GM23338 (cell line): ENCODE results near the gene CDH18. TPM values are rescaled to one million over a fixed set of nuclear protein-coding genes. Genes with fewer than 3 reads are reported as not detected.

Experiments
- ATAC-seq: fragments of 200-7000 bp; cut with Tn5 transposase; 3 replicates; pipeline ENCODE4 v1.9.1; 2020
- DNase-seq: peaks from one replicate; pipeline ENCODE4 v3.0.0-alpha.2; 2015; ENCODE audit warnings: low spot score
- H2AFZ ChIP-seq: fragments of 200-600 bp; sonication (generic); 2 replicates; pipeline ENCODE4 v1.8.0; 2016; ENCODE audit warnings: antibody characterized with exemption, mild to moderate bottlenecking, moderate library complexity
- H3F3A ChIP-seq: fragments of 200-600 bp; sonication (generic); replicated peaks from 2 replicates; pipeline ENCODE4 v1.8.0; 2017; ENCODE audit warnings: antibody characterized with exemption, mixed run types, low read depth
- H3K27ac ChIP-seq: fragments of 200-600 bp; sonication (generic); 2 replicates; pipeline ENCODE4 v1.6.1; 2016; ENCODE audit warnings: low read depth
- H3K27me3 ChIP-seq: fragments of 200-600 bp; sonication (generic); 2 replicates; pipeline ENCODE4 v1.8.0; 2016; ENCODE audit warnings: mild to moderate bottlenecking, mixed run types, moderate library complexity; ENCODE audit not compliant: insufficient read depth
- H3K36me3 ChIP-seq: fragments of 200-600 bp; sonication (generic); 2 replicates; pipeline ENCODE4 v1.8.0; 2016; ENCODE audit warnings: mild to moderate bottlenecking; ENCODE audit not compliant: insufficient read depth
- H3K4me1 ChIP-seq: fragments of 200-600 bp; sonication (generic); 2 replicates; pipeline ENCODE4 v1.8.0; 2016; ENCODE audit warnings: mild to moderate bottlenecking, moderate library complexity; ENCODE audit not compliant: insufficient read depth
- H3K4me2 ChIP-seq: fragments of 200-600 bp; sonication (generic); 2 replicates; pipeline ENCODE4 v1.7.1; 2017; ENCODE audit warnings: mixed run types
- H3K4me3 ChIP-seq: fragments of 200-600 bp; sonication (generic); 2 replicates; pipeline ENCODE4 v1.6.1; 2016; ENCODE audit warnings: mixed run types
- H3K79me2 ChIP-seq: fragments of 200-600 bp; sonication (generic); replicated peaks from 2 replicates; pipeline ENCODE4 v1.8.0; 2017; ENCODE audit warnings: mild to moderate bottlenecking; ENCODE audit not compliant: insufficient read depth
- H3K9me2 ChIP-seq: fragments of 200-600 bp; sonication (generic); 2 replicates; pipeline ENCODE4 v1.8.0; 2017; ENCODE audit not compliant: insufficient read depth
- H4K20me1 ChIP-seq: fragments of 200-600 bp; sonication (generic); replicated peaks from 2 replicates; pipeline ENCODE4 v1.8.0; 2017; ENCODE audit warnings: mild to moderate bottlenecking; ENCODE audit not compliant: insufficient read depth
- H3K27ac Mint-ChIP-seq: 2 replicates; pipeline ENCODE4 v1.8.0; 2020; ENCODE audit warnings: inconsistent platforms, mild to moderate bottlenecking, moderate library complexity, mixed read lengths
- H3K27me3 Mint-ChIP-seq: 3 replicates; pipeline ENCODE4 v1.8.0; 2022; ENCODE audit warnings: low read depth, mild to moderate bottlenecking, moderate library complexity, mixed read lengths, inconsistent platforms; ENCODE audit not compliant: insufficient read depth, poor library complexity
- H3K36me3 Mint-ChIP-seq: 3 replicates; pipeline ENCODE4 v1.8.0; 2021; ENCODE audit warnings: low read depth, mild to moderate bottlenecking, inconsistent platforms, moderate library complexity, mixed read lengths
- H3K4me1 Mint-ChIP-seq: 3 replicates; pipeline ENCODE4 v1.8.0; 2020; ENCODE audit warnings: mild to moderate bottlenecking, inconsistent platforms, mixed read lengths
- H3K4me3 Mint-ChIP-seq: 3 replicates; pipeline ENCODE4 v1.8.0; 2021; ENCODE audit warnings: moderate library complexity, mild to moderate bottlenecking, inconsistent platforms, mixed read lengths
- H3K9me3 Mint-ChIP-seq: 3 replicates; pipeline ENCODE4 v1.8.0; 2020; ENCODE audit warnings: moderate library complexity, mild to moderate bottlenecking, inconsistent platforms, mixed read lengths
- CREB1 ChIP-seq: fragments of 250-450 bp; sonication (Bioruptor Pico); IDR thresholded peaks from 2 replicates; pipeline ENCODE4 v1.5.0; 2020; ENCODE audit warnings: low read depth, mild to moderate bottlenecking, moderate library complexity
- EZH2 ChIP-seq: fragments of 200-600 bp; sonication (generic); IDR thresholded peaks from one replicate; pipeline ENCODE4 v1.8.0; 2017; ENCODE audit warnings: antibody characterized with exemption, mild to moderate bottlenecking, low read depth; ENCODE audit not compliant: unreplicated experiment
- EZH2phosphoT487 ChIP-seq: fragments of 200-600 bp; sonication (generic); IDR thresholded peaks from one replicate; pipeline ENCODE4 v1.8.1; 2018; ENCODE audit warnings: antibody characterized with exemption; ENCODE audit not compliant: unreplicated experiment
- JUNB ChIP-seq: IDR thresholded peaks from one replicate; pipeline ENCODE4 v1.6.1; 2016; ENCODE audit warnings: antibody characterized with exemption; ENCODE audit not compliant: unreplicated experiment
- NANOG ChIP-seq: IDR thresholded peaks from 2 replicates; pipeline ENCODE4 v1.6.1; 2016; ENCODE audit warnings: antibody characterized with exemption, borderline replicate concordance
- POLR2AphosphoS5 ChIP-seq: IDR thresholded peaks from 2 replicates; pipeline ENCODE4 v1.6.1; 2016; ENCODE audit warnings: antibody characterized with exemption, low read depth
- STAT1 ChIP-seq: IDR thresholded peaks from one replicate; pipeline ENCODE4 v1.6.1; 2016; ENCODE audit warnings: antibody characterized with exemption; ENCODE audit not compliant: unreplicated experiment
- ZNF114 ChIP-seq: fragments of 250-450 bp; sonication (Bioruptor Pico); IDR thresholded peaks from 2 replicates; pipeline ENCODE4 v1.5.0; 2020; ENCODE audit warnings: mild to moderate bottlenecking, moderate library complexity
- ZNF331 ChIP-seq: fragments of 250-450 bp; sonication (Bioruptor Pico); IDR thresholded peaks from 2 replicates; pipeline ENCODE4 v1.5.0; 2020; ENCODE audit warnings: low read depth, mild to moderate bottlenecking, moderate library complexity
- polyA plus RNA-seq: library from polyadenylated mRNA; unstranded; fragments of >200 nt; fragmentation: Nextera tagmentation; extraction: Ambion mirVana; gene quantifications from 2 replicates; pipeline ENCODE4 v1.2.1, GENCODE V29; 2016
- total RNA-seq: library from RNA; depleted of rRNA; stranded (reverse); fragments of >200 nt; shearing (Covaris generic); gene quantifications from 2 replicates; pipeline ENCODE4 v1.2.3, GENCODE V29; 2014
- TF ChIP-seq, protein P1 (sequence below): fragments of 250-450 bp; sonication (Bioruptor Pico); IDR thresholded peaks from 2 replicates; pipeline ENCODE4 v1.5.0; 2020; ENCODE audit warnings: mild to moderate bottlenecking, moderate library complexity
- TF ChIP-seq, protein P2 (sequence below): IDR thresholded peaks from one replicate; pipeline ENCODE4 v1.6.1; 2018; ENCODE audit warnings: antibody characterized with exemption; ENCODE audit not compliant: unreplicated experiment
- TF ChIP-seq, protein P3 (sequence below): IDR thresholded peaks from 2 replicates; pipeline ENCODE4 v1.6.1; 2016; ENCODE audit warnings: antibody characterized with exemption
- TF ChIP-seq, protein P4 (sequence below), 2 experiments: fragments of 200-600 bp in 1 of 2; sonication (generic) in 1 of 2; conservative IDR thresholded peaks; 2 replicates each; pipeline versions ENCODE4 v1.5.1 to v1.6.1; 2016 to 2017; ENCODE audit warnings: antibody characterized with exemption in 2 of 2, low read depth in 2 of 2, mild to moderate bottlenecking in 2 of 2, moderate library complexity in 1 of 2

Gene CDH18
- total and polyA plus RNA-seq, 2 experiments from 2014 or later: 1.3 TPM; not detected in 1

DNA sequence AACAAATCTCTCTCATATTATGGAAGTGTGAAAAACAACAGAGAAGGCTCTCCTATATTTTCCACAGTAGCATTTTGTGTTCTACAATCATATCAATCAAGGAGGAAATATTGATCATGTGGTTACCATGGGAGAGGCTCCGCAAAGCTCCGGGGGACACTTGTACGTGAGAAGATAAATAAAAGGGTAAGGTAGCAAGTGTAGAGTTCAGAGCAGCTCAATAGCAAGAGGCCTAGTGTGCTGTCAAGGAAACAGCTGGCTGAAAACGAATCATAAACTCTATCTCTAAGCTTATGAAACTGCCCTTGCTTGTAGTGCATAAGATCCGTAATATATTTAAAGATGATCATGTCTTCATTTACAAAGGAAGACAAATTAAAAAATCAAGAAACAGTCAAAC, 57.5 kb downstream of the CDH18 start:
- TF ChIP-seq, protein P1, sequence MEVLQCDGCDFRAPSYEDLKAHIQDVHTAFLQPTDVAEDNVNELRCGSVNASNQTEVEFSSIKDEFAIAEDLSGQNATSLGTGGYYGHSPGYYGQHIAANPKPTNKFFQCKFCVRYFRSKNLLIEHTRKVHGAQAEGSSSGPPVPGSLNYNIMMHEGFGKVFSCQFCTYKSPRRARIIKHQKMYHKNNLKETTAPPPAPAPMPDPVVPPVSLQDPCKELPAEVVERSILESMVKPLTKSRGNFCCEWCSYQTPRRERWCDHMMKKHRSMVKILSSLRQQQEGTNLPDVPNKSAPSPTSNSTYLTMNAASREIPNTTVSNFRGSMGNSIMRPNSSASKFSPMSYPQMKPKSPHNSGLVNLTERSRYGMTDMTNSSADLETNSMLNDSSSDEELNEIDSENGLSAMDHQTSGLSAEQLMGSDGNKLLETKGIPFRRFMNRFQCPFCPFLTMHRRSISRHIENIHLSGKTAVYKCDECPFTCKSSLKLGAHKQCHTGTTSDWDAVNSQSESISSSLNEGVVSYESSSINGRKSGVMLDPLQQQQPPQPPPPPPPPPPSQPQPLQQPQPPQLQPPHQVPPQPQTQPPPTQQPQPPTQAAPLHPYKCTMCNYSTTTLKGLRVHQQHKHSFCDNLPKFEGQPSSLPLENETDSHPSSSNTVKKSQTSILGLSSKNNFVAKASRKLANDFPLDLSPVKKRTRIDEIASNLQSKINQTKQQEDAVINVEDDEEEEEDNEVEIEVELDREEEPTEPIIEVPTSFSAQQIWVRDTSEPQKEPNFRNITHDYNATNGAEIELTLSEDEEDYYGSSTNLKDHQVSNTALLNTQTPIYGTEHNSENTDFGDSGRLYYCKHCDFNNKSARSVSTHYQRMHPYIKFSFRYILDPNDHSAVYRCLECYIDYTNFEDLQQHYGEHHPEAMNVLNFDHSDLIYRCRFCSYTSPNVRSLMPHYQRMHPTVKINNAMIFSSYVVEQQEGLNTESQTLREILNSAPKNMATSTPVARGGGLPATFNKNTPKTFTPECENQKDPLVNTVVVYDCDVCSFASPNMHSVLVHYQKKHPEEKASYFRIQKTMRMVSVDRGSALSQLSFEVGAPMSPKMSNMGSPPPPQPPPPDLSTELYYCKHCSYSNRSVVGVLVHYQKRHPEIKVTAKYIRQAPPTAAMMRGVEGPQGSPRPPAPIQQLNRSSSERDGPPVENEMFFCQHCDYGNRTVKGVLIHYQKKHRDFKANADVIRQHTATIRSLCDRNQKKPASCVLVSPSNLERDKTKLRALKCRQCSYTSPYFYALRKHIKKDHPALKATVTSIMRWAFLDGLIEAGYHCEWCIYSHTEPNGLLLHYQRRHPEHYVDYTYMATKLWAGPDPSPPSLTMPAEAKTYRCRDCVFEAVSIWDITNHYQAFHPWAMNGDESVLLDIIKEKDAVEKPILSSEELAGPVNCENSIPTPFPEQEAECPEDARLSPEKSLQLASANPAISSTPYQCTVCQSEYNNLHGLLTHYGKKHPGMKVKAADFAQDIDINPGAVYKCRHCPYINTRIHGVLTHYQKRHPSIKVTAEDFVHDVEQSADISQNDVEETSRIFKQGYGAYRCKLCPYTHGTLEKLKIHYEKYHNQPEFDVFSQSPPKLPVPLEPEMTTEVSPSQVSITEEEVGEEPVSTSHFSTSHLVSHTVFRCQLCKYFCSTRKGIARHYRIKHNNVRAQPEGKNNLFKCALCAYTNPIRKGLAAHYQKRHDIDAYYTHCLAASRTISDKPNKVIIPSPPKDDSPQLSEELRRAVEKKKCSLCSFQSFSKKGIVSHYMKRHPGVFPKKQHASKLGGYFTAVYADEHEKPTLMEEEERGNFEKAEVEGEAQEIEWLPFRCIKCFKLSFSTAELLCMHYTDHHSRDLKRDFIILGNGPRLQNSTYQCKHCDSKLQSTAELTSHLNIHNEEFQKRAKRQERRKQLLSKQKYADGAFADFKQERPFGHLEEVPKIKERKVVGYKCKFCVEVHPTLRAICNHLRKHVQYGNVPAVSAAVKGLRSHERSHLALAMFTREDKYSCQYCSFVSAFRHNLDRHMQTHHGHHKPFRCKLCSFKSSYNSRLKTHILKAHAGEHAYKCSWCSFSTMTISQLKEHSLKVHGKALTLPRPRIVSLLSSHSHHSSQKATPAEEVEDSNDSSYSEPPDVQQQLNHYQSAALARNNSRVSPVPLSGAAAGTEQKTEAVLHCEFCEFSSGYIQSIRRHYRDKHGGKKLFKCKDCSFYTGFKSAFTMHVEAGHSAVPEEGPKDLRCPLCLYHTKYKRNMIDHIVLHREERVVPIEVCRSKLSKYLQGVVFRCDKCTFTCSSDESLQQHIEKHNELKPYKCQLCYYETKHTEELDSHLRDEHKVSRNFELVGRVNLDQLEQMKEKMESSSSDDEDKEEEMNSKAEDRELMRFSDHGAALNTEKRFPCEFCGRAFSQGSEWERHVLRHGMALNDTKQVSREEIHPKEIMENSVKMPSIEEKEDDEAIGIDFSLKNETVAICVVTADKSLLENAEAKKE (CRISPR knock-in tag): no peak
- TF ChIP-seq EZH2phosphoT487: no peak
- no peak for TF ChIP-seq ZNF331
- no peak for TF ChIP-seq JUNB
- TF ChIP-seq, protein P2, sequence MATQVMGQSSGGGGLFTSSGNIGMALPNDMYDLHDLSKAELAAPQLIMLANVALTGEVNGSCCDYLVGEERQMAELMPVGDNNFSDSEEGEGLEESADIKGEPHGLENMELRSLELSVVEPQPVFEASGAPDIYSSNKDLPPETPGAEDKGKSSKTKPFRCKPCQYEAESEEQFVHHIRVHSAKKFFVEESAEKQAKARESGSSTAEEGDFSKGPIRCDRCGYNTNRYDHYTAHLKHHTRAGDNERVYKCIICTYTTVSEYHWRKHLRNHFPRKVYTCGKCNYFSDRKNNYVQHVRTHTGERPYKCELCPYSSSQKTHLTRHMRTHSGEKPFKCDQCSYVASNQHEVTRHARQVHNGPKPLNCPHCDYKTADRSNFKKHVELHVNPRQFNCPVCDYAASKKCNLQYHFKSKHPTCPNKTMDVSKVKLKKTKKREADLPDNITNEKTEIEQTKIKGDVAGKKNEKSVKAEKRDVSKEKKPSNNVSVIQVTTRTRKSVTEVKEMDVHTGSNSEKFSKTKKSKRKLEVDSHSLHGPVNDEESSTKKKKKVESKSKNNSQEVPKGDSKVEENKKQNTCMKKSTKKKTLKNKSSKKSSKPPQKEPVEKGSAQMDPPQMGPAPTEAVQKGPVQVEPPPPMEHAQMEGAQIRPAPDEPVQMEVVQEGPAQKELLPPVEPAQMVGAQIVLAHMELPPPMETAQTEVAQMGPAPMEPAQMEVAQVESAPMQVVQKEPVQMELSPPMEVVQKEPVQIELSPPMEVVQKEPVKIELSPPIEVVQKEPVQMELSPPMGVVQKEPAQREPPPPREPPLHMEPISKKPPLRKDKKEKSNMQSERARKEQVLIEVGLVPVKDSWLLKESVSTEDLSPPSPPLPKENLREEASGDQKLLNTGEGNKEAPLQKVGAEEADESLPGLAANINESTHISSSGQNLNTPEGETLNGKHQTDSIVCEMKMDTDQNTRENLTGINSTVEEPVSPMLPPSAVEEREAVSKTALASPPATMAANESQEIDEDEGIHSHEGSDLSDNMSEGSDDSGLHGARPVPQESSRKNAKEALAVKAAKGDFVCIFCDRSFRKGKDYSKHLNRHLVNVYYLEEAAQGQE: no peak
- TF ChIP-seq NANOG: no peak
- TF ChIP-seq POLR2AphosphoS5: no peak
- TF ChIP-seq, protein P3, sequence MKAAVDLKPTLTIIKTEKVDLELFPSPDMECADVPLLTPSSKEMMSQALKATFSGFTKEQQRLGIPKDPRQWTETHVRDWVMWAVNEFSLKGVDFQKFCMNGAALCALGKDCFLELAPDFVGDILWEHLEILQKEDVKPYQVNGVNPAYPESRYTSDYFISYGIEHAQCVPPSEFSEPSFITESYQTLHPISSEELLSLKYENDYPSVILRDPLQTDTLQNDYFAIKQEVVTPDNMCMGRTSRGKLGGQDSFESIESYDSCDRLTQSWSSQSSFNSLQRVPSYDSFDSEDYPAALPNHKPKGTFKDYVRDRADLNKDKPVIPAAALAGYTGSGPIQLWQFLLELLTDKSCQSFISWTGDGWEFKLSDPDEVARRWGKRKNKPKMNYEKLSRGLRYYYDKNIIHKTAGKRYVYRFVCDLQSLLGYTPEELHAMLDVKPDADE: no peak
- TF ChIP-seq EZH2: no peak
- TF ChIP-seq, protein P4, sequence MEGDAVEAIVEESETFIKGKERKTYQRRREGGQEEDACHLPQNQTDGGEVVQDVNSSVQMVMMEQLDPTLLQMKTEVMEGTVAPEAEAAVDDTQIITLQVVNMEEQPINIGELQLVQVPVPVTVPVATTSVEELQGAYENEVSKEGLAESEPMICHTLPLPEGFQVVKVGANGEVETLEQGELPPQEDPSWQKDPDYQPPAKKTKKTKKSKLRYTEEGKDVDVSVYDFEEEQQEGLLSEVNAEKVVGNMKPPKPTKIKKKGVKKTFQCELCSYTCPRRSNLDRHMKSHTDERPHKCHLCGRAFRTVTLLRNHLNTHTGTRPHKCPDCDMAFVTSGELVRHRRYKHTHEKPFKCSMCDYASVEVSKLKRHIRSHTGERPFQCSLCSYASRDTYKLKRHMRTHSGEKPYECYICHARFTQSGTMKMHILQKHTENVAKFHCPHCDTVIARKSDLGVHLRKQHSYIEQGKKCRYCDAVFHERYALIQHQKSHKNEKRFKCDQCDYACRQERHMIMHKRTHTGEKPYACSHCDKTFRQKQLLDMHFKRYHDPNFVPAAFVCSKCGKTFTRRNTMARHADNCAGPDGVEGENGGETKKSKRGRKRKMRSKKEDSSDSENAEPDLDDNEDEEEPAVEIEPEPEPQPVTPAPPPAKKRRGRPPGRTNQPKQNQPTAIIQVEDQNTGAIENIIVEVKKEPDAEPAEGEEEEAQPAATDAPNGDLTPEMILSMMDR (conservative IDR thresholded peaks at IDR 0.05; ENCODE audit: low read depth in 2 of 2): no peak
- no peak for TF ChIP-seq STAT1
- TF ChIP-seq CREB1 (CRISPR knock-in tag): no peak
- TF ChIP-seq ZNF114 (CRISPR knock-in tag): no peak
- H4K20me1 ChIP-seq: no peaks in the 10 kb centered on the region
- no peaks in the 10 kb centered on the region for H3K36me3 ChIP-seq
- Mint-ChIP-seq H3K27ac (no peak overlapping the region), H3K9me3 (no peaks in the 10 kb centered on the region), H3K4me1 (peaks cover 39% of the 10 kb centered on the region), H3K27me3 (no peaks in the 10 kb centered on the region), H3K36me3 (no peaks in the 10 kb centered on the region), H3K4me3 (no peak overlapping the region)
- H3K9me2 ChIP-seq: no peaks in the 10 kb centered on the region
- no peaks in the 10 kb centered on the region for H3K79me2 ChIP-seq
- ATAC-seq (no peak), DNase-seq (no peak)
- peaks cover 36% of the 10 kb centered on the region for H3K4me1 ChIP-seq
- no peaks in the 10 kb centered on the region for H3K27me3 ChIP-seq
- no peaks in the 10 kb centered on the region for H3F3A ChIP-seq
- no peak overlapping the region for H3K4me3 ChIP-seq
- no peak overlapping the region for H2AFZ ChIP-seq
- H3K27ac ChIP-seq: no peak overlapping the region
- H3K4me2 ChIP-seq: no peak overlapping the region
